H1 (cell line): Measurements from ENCODE around the gene HMCES. TPM values are rescaled to one million over a fixed set of nuclear protein-coding genes. Genes with fewer than 3 reads are reported as not detected.

ENCODE experiments used
- SIX5 ChIP-seq: IDR thresholded peaks from 2 replicates; pipeline ENCODE4 v1.6.1; 2011; ENCODE audit warnings: mild to moderate bottlenecking, low read depth, low read length
- polyA plus RNA-seq, 7 experiments: library from polyadenylated mRNA; depleted of rRNA in 3 of 7; stranded (reverse) in 5 of 7; unstranded in 2 of 7; fragments of >200 nt in 5 of 7; fragments of 200-250 nt in 2 of 7; gene quantifications; 1 replicate in 5 of 7; 2 replicates in 1 of 7; 4 replicates in 1 of 7; pipeline versions ENCODE4 v1.2.1 to v1.2.3, GENCODE V29; 2011 to 2013; ENCODE audit warnings: missing spikeins in 2 of 7, mixed read lengths in 2 of 7
- total RNA-seq: library from RNA; stranded (reverse); fragmentation: NEBNext Ultra II Directional; extraction: Animal tissue kit (Norgen Biotek cat#: 25700); gene quantifications from 2 replicates; pipeline ENCODE4 v1.2.1, GENCODE V29; 2021

HMCES gene
- total and polyA plus RNA-seq, 2 of the 8 experiments (the other 6 are each of a cell fraction or from before 2014, with no cell fraction given), result 27.6 to 49.5 TPM

- TF ChIP-seq SIX5, result no peak
Observed at GRCh38 chr3:129268396-129268795, 10.3 kb upstream of the HMCES start (continued).
